Measurements from ENCODE around the gene COL4A1.

The COL4A1 gene

DNA sequence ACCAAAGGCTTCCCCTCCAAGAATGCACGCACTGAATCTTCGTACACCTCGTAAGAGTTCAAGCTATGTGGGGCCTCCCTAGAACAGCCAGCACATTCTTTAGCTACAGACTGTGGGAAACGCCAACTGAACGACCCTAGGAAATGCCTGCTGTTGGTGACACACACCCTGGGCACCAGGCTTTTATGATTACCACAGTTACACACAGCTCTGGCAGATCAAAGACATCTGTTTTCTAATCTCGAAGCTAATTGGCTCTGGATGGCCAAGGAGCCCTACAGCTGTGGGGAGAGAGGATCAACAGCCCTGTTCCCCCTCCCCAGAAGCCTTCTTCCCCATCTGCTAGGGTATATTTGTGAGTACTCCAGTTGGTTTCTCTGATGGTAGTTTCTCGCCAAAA lies 123.0 kb downstream of the COL4A1 start:
- no peak overlapping the region for H3K18ac ChIP-seq (ENCODE audit: low read length)
- H2AK5ac ChIP-seq (ENCODE audit: low read length), result no peak overlapping the region
- no peak overlapping the region for H2BK5ac ChIP-seq (ENCODE audit: low read length)
- no peak overlapping the region for H3K4me3 ChIP-seq (ENCODE audit: low read length)
- H2BK15ac ChIP-seq (replicated peaks; ENCODE audit: low read depth), result no peak overlapping the region
- no peak overlapping the region for H3K56ac ChIP-seq (ENCODE audit: low read length)
- peak; percentile 55 for DNase-seq
- no peak overlapping the region for H3K4ac ChIP-seq (ENCODE audit: low read depth, low read length)
- peaks cover 2% of the 10 kb centered on the region for H3K4me1 ChIP-seq (ENCODE audit: control insufficient read depth, low read depth, low read length)
- H2BK120ac ChIP-seq (ENCODE audit: low read depth, low read length), result no peak overlapping the region
- H4K5ac ChIP-seq (ENCODE audit: low read length), result no peak overlapping the region
- H3K4me2 ChIP-seq (ENCODE audit: low read length), result no peak overlapping the region
- H3K27me3 ChIP-seq (ENCODE audit: insufficient read depth, low read length, poor library complexity), result no peaks in the 10 kb centered on the region
- no peak overlapping the region for H3K27ac ChIP-seq (ENCODE audit: low read depth, low read length)
- peaks cover 5% of the 10 kb centered on the region for H3K36me3 ChIP-seq (ENCODE audit: control insufficient read depth, insufficient read depth, low read length)
- H3K9ac ChIP-seq (ENCODE audit: low read length), result no peak overlapping the region
- no CpG with 5 or more reads among the region's 7 CpGs for WGBS (ENCODE audit: extremely low coverage, insufficient coverage, low lambda C conversion rate)
- no peak overlapping the region for H4K8ac ChIP-seq (ENCODE audit: low read depth, low read length)
- no peaks in the 10 kb centered on the region for H3K79me1 ChIP-seq (ENCODE audit: low read length)
- H3K23ac ChIP-seq (ENCODE audit: low read length), result no peak overlapping the region
- H3K79me2 ChIP-seq (ENCODE audit: control insufficient read depth, insufficient read depth, low read length), result no peaks in the 10 kb centered on the region

GRCh38 chr13:110182461-110182860 lies 124.5 kb downstream of the COL4A1 start:
- no peak overlapping the region for H2BK15ac ChIP-seq (replicated peaks; ENCODE audit: low read depth)
- DNase-seq, result no peak
- H3K9ac ChIP-seq (ENCODE audit: low read length), result no peak overlapping the region
- no peaks in the 10 kb centered on the region for H3K27me3 ChIP-seq (ENCODE audit: insufficient read depth, low read length, poor library complexity)
- H3K4ac ChIP-seq (ENCODE audit: low read depth, low read length), result no peak overlapping the region
- H3K79me2 ChIP-seq (ENCODE audit: control insufficient read depth, insufficient read depth, low read length), result no peaks in the 10 kb centered on the region
- H3K18ac ChIP-seq (ENCODE audit: low read length), result no peak overlapping the region
- no peak overlapping the region for H3K56ac ChIP-seq (ENCODE audit: low read length)
- no peak overlapping the region for H3K23ac ChIP-seq (ENCODE audit: low read length)
- H3K4me3 ChIP-seq (ENCODE audit: low read length), result no peak overlapping the region
- H3K79me1 ChIP-seq (ENCODE audit: low read length), result no peaks in the 10 kb centered on the region
- H2BK120ac ChIP-seq (ENCODE audit: low read depth, low read length), result no peak overlapping the region
- no peak overlapping the region for H4K8ac ChIP-seq (ENCODE audit: low read depth, low read length)
- H2AK5ac ChIP-seq (ENCODE audit: low read length), result no peak overlapping the region
- peaks cover 6% of the 10 kb centered on the region for H3K36me3 ChIP-seq (ENCODE audit: control insufficient read depth, insufficient read depth, low read length)
- H3K4me1 ChIP-seq (ENCODE audit: control insufficient read depth, low read depth, low read length), result peaks cover 3% of the 10 kb centered on the region
- H3K4me2 ChIP-seq (ENCODE audit: low read length), result no peak overlapping the region
- H3K27ac ChIP-seq (ENCODE audit: low read depth, low read length), result no peak overlapping the region
- H4K5ac ChIP-seq (ENCODE audit: low read length), result peak overlapping the region; percentile 79
- H2BK5ac ChIP-seq (ENCODE audit: low read length), result no peak overlapping the region
- WGBS (ENCODE audit: extremely low coverage, insufficient coverage, low lambda C conversion rate), result no CpG with 5 or more reads among the region's 9 CpGs

- no CpG with 5 or more reads among the region's 11 CpGs for WGBS (ENCODE audit: extremely low coverage, insufficient coverage, low lambda C conversion rate)
- Histone ChIP-seq H3K4me1 (ENCODE audit: control insufficient read depth, low read depth, low read length) (peaks cover 2% of the 10 kb centered on the region), H3K79me2 (ENCODE audit: control insufficient read depth, insufficient read depth, low read length) (no peaks in the 10 kb centered on the region), H3K36me3 (ENCODE audit: control insufficient read depth, insufficient read depth, low read length) (peaks cover 6% of the 10 kb centered on the region), H2BK15ac (replicated peaks; ENCODE audit: low read depth) (no peak overlapping the region), H3K79me1 (ENCODE audit: low read length) (no peaks in the 10 kb centered on the region), H3K56ac (ENCODE audit: low read length) (peak overlapping the region; percentile 17), H4K8ac (ENCODE audit: low read depth, low read length) (no peak overlapping the region), H2BK5ac (ENCODE audit: low read length) (no peak overlapping the region), H3K27me3 (ENCODE audit: insufficient read depth, low read length, poor library complexity) (no peaks in the 10 kb centered on the region), H2AK5ac (ENCODE audit: low read length) (no peak overlapping the region), H3K4ac (ENCODE audit: low read depth, low read length) (no peak overlapping the region), H4K5ac (ENCODE audit: low read length) (peak overlapping the region; percentile 79), H3K9ac (ENCODE audit: low read length) (no peak overlapping the region), H3K4me2 (ENCODE audit: low read length) (no peak overlapping the region), H3K18ac (ENCODE audit: low read length) (no peak overlapping the region), H3K4me3 (ENCODE audit: low read length) (no peak overlapping the region), H3K23ac (ENCODE audit: low read length) (no peak overlapping the region), H3K27ac (ENCODE audit: low read depth, low read length) (no peak overlapping the region), H2BK120ac (ENCODE audit: low read depth, low read length) (no peak overlapping the region)
- DNase-seq, result no peak
Measured at GRCh38 chr13:110182003-110182402, 125.0 kb downstream of the COL4A1 start.

- no peak overlapping the region for H3K4me3 ChIP-seq (ENCODE audit: low read length)
- H3K79me2 ChIP-seq (ENCODE audit: control insufficient read depth, insufficient read depth, low read length), result no peaks in the 10 kb centered on the region
- no peak overlapping the region for H3K18ac ChIP-seq (ENCODE audit: low read length)
- no peak overlapping the region for H3K9ac ChIP-seq (ENCODE audit: low read length)
- no peak overlapping the region for H4K5ac ChIP-seq (ENCODE audit: low read length)
- no peak overlapping the region for H2AK5ac ChIP-seq (ENCODE audit: low read length)
- no peak overlapping the region for H2BK15ac ChIP-seq (replicated peaks; ENCODE audit: low read depth)
- H2BK120ac ChIP-seq (ENCODE audit: low read depth, low read length), result no peak overlapping the region
- H4K8ac ChIP-seq (ENCODE audit: low read depth, low read length), result no peak overlapping the region
- H3K56ac ChIP-seq (ENCODE audit: low read length), result no peak overlapping the region
- H3K4me2 ChIP-seq (ENCODE audit: low read length), result no peak overlapping the region
- no peak overlapping the region for H3K23ac ChIP-seq (ENCODE audit: low read length)
- no peaks in the 10 kb centered on the region for H3K79me1 ChIP-seq (ENCODE audit: low read length)
- no CpG with 5 or more reads among the region's 1 CpG for WGBS (ENCODE audit: extremely low coverage, insufficient coverage, low lambda C conversion rate)
- H3K4me1 ChIP-seq (ENCODE audit: control insufficient read depth, low read depth, low read length), result peaks cover 2% of the 10 kb centered on the region
- H3K27ac ChIP-seq (ENCODE audit: low read depth, low read length), result no peak overlapping the region
- no peak overlapping the region for H3K4ac ChIP-seq (ENCODE audit: low read depth, low read length)
- H3K27me3 ChIP-seq (ENCODE audit: insufficient read depth, low read length, poor library complexity), result no peaks in the 10 kb centered on the region
- H3K36me3 ChIP-seq (ENCODE audit: control insufficient read depth, insufficient read depth, low read length), result peaks cover 11% of the 10 kb centered on the region
- H2BK5ac ChIP-seq (ENCODE audit: low read length), result no peak overlapping the region
- DNase-seq, result no peak
Measured at GRCh38 chr13:110179857-110180147, 127.2 kb downstream of the COL4A1 start.

- Histone ChIP-seq H2BK120ac (ENCODE audit: low read depth, low read length) (no peak overlapping the region), H3K4me1 (ENCODE audit: control insufficient read depth, low read depth, low read length) (peaks cover 2% of the 10 kb centered on the region), H4K5ac (ENCODE audit: low read length) (no peak overlapping the region), H2BK15ac (replicated peaks; ENCODE audit: low read depth) (no peak overlapping the region), H3K27ac (ENCODE audit: low read depth, low read length) (peak overlapping the region; percentile 63), H3K23ac (ENCODE audit: low read length) (no peak overlapping the region), H3K4me2 (ENCODE audit: low read length) (no peak overlapping the region), H2AK5ac (ENCODE audit: low read length) (no peak overlapping the region), H2BK5ac (ENCODE audit: low read length) (no peak overlapping the region), H3K4ac (ENCODE audit: low read depth, low read length) (no peak overlapping the region), H3K56ac (ENCODE audit: low read length) (peak overlapping the region; percentile 40), H3K36me3 (ENCODE audit: control insufficient read depth, insufficient read depth, low read length) (peaks cover 13% of the 10 kb centered on the region), H3K79me2 (ENCODE audit: control insufficient read depth, insufficient read depth, low read length) (no peaks in the 10 kb centered on the region), H3K79me1 (ENCODE audit: low read length) (no peaks in the 10 kb centered on the region), H4K8ac (ENCODE audit: low read depth, low read length) (no peak overlapping the region), H3K27me3 (ENCODE audit: insufficient read depth, low read length, poor library complexity) (no peaks in the 10 kb centered on the region), H3K9ac (ENCODE audit: low read length) (no peak overlapping the region), H3K18ac (ENCODE audit: low read length) (peak overlapping the region; percentile 34), H3K4me3 (ENCODE audit: low read length) (no peak overlapping the region)
- no CpG with 5 or more reads among the region's 16 CpGs for WGBS (ENCODE audit: extremely low coverage, insufficient coverage, low lambda C conversion rate)
- DNase-seq, result peak; percentile 63
Measured at GRCh38 chr13:110179116-110179856, 127.7 kb downstream of the COL4A1 start.

DNA sequence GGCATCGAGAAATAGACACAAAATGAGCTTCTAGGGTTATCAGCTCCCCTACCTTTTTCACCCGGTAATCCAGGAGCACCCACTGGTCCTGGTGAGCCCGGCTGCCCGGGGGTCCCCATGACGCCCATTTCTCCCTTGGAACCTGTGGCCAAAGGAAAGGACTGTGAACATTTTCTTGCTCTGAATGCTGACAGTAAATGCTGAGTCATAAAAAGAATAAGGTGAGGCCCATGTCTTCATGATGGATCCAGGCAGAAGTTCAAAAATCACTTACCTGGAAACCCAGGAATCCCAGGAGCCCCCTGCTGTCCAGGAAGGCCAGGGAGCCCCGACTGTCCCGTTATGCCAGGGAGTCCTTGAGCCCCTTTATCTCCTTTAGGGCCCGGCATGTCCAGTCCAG lies 129.2 kb downstream of the COL4A1 start:
- H3K4me3 ChIP-seq (ENCODE audit: low read length), result no peak overlapping the region
- no peaks in the 10 kb centered on the region for H3K27me3 ChIP-seq (ENCODE audit: insufficient read depth, low read length, poor library complexity)
- H2BK15ac ChIP-seq (replicated peaks; ENCODE audit: low read depth), result no peak overlapping the region
- H3K79me1 ChIP-seq (ENCODE audit: low read length), result no peaks in the 10 kb centered on the region
- no peak overlapping the region for H2BK120ac ChIP-seq (ENCODE audit: low read depth, low read length)
- H2AK5ac ChIP-seq (ENCODE audit: low read length), result no peak overlapping the region
- H3K56ac ChIP-seq (ENCODE audit: low read length), result no peak overlapping the region
- H3K23ac ChIP-seq (ENCODE audit: low read length), result no peak overlapping the region
- no CpG with 5 or more reads among the region's 8 CpGs for WGBS (ENCODE audit: extremely low coverage, insufficient coverage, low lambda C conversion rate)
- peaks cover 6% of the 10 kb centered on the region for H3K4me1 ChIP-seq (ENCODE audit: control insufficient read depth, low read depth, low read length)
- H2BK5ac ChIP-seq (ENCODE audit: low read length), result no peak overlapping the region
- no peak overlapping the region for H3K4ac ChIP-seq (ENCODE audit: low read depth, low read length)
- H3K18ac ChIP-seq (ENCODE audit: low read length), result peak overlapping the region; percentile 29
- DNase-seq, result no peak
- no peaks in the 10 kb centered on the region for H3K79me2 ChIP-seq (ENCODE audit: control insufficient read depth, insufficient read depth, low read length)
- H3K9ac ChIP-seq (ENCODE audit: low read length), result no peak overlapping the region
- H4K8ac ChIP-seq (ENCODE audit: low read depth, low read length), result no peak overlapping the region
- H3K4me2 ChIP-seq (ENCODE audit: low read length), result no peak overlapping the region
- H3K36me3 ChIP-seq (ENCODE audit: control insufficient read depth, insufficient read depth, low read length), result peaks cover 16% of the 10 kb centered on the region
- no peak overlapping the region for H4K5ac ChIP-seq (ENCODE audit: low read length)
- no peak overlapping the region for H3K27ac ChIP-seq (ENCODE audit: low read depth, low read length)
